Measurements from ENCODE around the gene PDXK.

The PDXK gene

DNA sequence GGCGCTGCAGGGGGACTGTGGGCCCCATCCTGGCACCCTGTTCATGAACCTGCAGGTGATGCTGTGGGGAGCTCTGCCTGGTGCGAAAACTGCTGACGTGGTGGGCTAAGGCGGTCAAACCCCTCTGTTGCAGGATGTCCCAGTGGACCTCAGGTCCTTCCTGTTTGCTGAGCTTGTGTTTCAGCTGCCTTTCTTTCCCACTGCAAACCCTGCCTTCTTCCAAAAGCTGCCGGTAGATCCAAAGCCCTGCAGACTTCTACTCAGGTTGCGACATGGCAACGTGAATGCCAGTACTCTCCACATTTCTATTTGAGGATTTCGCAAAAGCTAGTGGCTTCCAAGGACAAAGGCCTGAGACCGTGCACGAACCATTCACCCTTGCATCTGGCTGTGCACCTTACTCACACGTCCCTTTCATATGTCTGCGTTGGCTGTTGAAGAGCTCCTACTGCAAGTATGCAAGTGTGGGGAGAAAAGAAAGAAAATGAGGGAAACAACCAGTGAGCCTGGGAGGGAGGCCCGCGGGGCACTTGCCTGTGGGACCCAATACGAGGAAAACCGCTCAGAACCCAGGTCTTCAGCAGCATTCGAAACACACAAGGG lies 64.3 kb downstream of the PDXK start:
- FAIRE-seq = no peak

DNA sequence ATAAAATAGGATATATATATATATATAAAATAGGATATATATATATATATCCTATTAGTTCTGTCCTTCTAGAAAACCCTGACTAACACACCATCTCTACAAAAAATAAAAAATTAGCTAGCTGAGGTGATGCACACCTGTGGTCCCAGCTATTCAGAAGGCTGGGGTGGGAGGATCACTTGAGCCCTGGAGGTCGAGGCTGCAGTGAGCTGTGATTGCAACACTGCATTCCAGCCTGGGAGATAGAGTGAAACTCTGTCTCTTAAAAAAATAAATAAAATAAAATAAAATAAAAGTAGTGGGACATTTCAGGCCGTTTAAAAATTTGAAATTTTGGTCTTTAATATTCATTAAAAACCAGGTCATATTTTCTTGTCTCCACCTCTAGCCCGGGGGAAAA lies 66.2 kb downstream of the PDXK start:
- FAIRE-seq = no peak

DNA sequence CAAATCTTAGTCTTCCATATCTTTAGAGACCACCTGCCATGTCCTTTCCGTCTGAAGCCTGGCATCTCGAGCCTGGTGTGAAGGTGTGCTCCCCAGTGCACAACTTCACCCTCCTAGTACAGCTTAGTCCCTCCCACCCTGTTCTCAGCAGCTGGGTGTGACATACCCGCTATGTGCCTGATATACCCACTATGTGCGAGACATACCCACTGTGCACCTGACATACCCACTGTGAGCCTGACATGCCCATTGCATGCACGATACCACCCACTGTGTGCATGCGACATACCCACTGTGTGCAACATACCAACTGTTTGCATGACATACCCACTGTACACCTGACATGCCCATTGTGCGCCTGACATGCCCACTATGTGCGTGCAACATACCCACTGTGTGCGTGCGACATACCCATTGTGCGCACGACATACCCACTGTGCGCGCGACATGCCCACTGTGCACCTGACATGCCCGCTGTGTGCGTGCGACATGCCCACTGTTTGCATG lies 67.4 kb downstream of the PDXK start:
- FAIRE-seq = no peak

DNA sequence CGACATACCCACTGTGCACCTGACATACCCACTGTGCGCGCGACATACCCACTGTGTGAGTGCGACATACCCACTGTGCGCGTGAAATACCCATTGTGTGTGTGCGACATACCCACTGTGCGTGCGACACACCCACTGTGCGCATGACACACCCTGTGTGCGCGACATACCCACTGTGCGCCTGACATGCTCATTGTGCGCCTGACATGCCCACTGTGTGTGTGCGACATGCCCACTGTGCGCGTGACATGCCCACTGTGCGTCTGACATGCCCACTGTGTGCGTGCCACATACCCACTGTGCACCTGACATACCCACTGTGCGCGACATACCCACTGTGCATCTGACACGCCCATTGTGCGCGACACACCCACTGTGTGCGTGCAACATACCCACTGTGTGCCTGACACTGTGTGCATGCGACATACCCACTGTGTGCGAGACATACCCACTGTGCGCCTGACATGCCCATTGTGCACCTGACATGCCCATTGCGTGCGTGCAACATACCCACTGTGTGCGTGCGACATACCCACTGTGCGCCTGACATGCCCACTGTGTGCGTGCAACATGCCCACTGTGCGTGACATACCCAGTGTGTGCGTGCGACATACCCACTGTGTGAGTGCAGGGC lies 68.0 kb downstream of the PDXK start:
- no peak for FAIRE-seq

DNA sequence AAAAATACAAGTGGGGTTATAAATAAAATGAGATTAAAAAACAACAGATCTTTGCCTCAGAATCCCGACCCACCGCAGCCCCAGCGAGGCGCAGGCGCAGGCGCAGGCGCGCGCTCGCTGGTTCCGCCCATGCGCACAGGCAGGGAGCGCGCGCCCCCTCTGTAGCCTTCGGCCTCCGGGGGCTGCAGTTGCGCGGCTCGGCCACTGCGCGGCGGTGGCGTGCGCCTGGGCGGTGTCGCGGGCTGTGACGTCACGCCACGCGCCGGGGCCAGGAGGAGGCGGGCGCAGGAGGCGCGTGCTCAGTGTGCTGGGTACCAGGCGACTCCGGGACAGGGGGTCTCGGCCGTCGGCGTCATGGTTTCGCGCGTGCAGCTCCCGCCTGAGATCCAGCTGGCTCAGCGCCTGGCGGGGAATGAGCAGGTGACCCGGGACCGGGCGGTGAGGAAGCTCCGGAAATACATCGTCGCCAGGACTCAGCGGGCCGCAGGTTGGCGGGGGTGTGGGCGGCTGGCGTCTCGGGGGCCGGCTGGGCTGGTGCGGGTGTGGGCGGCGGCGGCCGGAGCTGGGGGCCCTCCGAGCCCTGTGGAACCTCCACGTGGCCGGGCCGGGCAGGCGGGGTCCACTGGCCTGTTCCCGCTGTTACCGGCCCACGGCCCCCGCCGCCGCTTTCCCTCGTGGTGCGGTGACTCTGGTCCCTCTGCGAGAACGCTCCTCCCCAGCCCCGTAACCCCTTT lies 70.5 kb downstream of the PDXK start, which contains the start of gene RRP1:
Gene RRP1, plus strand, starts transcription at position 302 of the 734 bp plus-strand sequence. Its CDS starts 53 bp downstream, at position 355.
- no peak for FAIRE-seq

DNA sequence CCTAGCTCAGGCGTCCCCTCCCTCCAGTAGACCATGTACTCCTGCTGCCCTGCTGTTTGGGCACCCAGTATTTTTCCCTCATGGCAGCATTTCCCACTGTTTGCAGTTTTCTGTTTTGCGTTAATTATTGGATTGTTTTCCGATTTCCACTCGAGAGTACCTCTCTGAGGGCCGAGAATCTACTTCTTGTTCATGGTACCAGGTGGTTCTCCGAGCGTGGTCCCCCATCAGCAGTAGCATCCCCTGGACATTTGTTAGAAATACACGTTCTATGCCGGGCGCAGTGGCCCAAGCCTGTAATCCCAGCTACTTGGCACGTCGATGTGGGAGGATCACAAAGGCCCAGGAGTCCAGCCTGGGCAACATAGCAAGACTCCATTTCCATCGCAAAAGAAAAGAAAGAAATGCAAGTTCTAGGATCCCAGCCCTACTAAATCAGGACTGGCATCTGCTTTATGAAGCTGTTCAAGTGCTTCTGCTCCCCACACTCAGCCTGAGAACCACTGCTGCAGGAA lies 71.1 kb downstream of the PDXK start:
- no peak for FAIRE-seq

DNA sequence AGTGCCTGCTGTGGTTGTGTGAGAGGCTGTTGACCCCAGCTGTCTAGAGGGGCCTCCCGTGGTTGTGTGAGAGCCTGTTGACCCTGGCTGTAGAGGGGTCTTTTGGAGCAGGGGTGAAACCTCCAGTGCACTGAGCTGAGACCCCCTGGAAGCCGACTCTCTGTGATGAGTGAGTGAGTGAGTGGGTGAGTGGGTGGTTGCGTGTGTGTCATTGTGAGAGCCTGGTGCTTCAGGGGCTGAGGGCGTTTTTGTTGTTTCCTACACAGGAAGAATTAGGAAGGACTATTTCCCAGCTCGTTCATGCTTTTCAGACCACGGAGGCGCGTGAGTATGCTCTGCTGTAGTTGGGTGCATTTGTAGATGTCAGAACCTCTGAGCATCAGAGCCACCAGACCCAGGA lies 73.5 kb downstream of the PDXK start:
- FAIRE-seq = no peak

DNA sequence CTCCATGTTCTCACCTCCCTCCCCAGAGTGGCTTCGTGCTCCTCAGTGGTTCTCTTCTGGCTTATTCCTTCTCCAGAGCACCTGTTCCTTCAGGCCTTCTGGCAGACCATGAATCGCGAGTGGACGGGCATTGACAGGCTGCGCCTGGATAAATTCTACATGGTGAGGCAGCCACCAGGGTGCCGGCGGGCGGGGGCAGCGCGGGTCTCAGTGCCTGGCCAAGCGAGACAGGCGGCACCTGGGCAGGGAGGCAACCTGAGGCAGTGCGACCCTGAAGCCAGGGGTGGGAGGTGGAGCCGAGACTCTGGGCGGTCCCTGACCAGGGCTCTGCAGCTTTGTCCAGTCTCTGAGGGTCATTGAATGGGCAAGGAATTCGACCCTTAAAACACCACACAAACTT lies 74.3 kb downstream of the PDXK start:
- FAIRE-seq = no peak

DNA sequence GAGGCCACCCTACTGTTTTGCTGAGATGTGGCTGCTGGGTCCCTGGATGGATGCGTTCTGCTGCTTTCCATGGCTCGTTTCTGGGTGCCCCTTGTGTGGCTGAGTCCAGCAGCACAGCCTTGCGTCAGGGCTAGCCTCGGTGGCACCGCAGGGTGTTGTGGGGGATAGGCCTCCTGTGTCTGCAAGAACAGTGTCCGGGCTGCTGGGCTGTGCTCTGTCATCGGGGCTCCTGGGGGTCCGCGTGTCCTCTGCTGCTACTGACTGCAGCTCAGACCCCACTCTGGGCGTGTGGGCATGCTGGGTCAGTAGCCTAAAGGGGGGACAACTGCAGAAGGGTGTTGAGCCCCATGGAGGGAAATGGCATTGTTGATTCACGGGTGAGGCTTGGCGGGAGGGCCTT lies 75.4 kb downstream of the PDXK start:
- no peak for FAIRE-seq

DNA sequence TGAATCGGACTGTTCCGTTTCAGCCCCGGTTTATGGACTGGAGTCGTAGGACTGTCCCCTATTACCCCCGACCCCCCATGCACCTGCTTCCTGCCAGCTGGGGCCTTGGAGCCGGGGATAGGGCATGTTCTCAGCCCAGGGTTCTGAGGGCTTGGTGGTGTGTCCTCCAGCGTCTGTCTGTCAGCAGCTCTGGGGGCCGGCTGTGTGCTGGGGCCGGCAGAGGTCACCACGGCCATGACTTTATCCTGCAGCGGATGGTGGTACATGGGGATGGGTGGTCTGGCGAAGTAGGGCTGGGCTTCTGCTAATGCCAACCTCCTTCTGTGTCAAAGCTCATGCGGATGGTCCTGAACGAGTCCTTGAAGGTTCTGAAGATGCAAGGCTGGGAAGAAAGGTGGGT lies 75.9 kb downstream of the PDXK start:
- FAIRE-seq = no peak

DNA sequence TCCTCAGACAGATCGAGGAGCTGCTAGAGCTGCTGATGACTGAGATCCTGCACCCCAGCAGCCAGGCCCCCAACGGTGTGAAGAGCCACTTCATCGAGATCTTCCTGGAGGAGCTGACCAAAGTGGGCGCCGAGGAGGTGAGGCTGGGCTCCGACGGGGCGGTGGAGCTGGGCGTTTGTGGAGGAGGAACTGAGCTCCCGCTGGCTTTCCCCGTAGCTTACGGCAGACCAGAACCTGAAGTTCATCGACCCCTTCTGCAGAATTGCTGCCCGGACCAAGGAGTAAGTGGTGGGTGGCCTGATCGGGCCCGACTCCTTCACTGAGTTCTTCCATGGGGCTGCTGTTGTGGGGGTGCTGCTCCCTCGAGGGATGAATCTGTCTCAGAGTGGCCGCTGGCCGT lies 78.5 kb downstream of the PDXK start:
- FAIRE-seq = no peak

DNA sequence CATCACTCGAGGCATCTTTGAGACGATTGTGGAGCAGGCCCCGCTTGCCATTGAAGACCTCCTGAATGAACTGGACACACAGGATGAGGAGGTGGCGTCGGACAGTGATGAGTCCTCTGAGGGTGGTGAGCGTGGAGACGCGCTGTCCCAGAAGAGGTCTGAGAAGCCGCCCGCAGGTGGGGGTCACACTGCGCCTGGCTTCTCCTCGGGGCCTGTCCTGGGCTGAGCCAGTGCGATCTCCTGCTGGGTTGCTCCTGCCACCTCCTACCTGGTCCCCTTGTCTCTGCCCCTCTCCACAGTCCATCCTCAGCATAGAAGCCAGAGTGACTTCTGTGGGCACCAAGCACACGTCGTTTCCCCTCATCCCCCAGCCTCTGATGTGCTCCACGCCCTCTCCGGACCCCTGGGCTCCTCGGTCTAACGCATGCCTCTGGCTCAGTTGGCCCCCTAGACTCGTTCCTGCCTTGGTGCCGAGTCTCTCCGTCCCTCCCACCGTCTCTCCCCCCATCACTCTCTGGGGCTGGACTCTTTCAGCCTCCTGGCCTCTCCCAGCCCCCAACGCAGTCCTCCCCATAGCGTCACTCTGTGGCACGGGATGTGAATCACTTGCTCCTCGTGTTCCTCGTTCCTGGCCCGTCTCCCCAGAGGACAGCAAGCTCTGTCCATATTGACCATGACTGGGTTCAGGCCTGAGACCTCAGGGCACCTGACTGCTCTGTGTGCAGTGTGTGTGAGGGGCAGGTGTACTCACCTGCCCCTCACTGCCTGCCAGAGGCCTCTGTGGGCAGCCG lies 79.2 kb downstream of the PDXK start:
- no peak for FAIRE-seq

DNA sequence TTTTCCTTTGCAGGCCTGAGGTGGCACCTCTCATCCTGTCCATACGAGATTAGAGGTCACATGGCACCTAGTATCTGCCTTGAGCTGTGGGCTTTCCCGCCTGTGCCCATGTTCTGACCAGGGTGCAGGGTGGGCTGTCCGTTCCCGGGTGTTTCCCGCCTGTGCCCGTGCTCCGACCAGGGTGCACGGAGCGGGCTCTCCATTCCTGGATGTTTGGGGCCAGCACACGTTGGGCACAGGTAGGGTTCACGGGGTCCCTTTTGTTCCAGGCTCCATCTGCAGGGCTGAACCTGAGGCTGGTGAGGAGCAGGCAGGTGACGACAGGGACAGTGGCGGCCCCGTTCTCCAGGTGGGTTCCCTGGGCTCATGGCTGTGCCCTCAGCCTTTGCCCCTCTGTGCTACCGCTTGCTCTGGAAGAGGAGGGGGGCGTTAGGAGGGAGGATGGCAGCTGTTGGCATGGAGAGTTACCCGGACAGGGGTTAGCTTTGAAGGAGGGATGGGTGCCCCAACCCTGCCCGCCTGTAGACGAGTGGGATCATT lies 80.4 kb downstream of the PDXK start:
- FAIRE-seq = no peak

DNA sequence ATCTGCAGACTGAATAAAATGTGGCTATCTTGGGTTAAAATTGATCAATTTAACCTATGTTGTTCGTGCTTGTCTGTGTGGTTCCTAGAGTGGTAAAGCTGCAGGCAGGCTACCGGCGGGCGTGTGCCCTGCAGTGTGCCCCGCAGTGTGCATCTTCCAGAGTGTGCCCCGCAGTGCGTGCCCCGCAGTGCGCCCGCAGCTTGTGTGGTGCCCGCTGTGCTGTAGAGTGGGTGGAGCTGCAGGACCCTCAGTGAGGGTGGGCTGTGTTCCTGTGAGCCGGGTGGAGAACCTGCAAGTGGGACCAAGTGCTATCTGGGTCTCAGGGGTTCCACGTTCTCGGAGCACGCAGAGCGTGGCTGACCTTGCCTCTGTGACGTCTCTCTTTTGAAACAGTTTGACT lies 81.2 kb downstream of the PDXK start:
- FAIRE-seq = no peak

DNA sequence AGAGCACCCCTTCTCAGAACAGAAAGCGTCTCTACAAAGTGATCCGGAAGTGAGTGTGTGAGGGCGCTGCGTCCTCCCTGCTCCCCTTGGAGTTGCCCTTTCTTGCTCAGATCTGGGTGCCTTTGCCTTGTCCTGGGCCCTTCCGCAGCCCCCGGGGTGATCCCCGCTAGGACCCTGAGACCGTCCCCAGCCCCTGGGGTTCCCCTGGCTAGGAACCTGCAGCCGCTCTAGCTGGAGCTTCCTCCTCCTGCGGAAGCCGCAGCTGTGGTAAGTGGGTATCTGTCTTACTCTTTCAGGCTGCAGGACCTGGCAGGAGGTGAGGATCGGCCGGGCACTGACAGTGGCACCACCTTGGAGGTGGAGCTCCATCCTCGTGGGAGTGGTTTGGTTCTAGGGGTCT lies 81.6 kb downstream of the PDXK start:
- FAIRE-seq = no peak

DNA sequence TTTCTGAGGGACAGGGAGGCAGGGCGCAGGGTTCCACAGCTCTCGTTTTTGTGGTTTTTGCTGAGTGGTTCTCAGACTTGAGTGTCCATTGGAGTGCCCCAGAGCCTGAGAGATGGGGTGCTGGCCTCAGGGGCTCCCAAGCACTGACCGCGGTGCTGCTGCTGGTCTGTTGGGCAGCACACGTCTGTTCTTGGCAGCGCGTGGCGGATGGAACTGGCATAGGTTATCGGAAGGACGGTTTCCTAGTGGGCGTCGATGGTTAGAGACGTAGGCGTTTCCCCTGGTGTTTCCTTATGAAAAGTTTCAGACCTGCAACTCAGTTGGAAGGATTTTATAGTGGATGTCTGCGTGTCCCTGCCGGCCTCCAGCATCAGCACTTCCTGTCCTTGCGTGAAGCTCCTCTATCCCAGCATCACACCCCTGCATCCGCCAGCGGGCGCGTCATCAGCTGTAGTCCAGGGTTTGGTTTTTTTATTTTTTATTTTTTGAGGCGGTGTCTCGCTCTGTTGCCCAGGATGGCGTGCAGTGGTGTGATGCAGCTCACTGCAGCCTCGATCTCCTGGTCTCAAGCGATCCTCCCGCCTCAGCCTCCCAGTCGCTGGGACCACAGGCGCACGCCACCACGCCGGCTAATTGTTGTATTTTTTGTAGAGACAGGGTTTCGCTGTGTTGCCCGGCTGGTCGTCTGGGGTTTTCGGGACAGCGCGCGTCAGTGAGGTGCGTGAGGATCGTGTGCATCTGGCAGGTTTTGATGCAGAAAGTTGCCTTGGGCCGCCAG lies 82.3 kb downstream of the PDXK start:
- FAIRE-seq = no peak

DNA sequence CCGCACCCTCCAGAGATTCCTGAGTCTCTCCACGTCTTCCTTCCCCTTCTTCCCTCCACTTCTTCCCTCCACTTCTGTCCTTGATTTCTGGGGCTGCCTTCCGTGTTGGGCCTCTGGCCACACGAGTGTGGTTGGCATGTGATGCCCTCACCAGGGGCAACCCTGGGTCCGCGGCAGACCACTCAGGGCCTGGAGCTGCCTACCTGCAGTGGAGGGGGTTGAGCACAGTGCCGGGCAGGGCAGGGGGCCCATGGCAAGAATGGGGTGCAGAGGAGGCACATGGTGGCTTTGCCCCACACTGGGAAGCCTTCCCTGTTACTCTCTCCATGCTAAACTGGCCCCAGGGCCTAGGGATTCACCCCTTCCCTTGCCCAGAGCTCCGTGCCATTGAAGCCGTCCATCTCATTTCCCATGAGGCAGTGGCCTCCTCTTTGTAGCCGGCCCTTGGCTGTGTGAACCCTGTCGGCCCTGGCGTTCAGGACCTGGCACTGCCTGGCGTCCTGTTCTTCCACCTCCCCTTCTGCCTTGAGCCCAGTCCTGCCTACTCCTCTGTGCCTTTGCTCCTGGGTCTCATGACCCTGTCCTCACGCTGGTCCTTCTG lies 83.9 kb downstream of the PDXK start:
- no peak for FAIRE-seq

DNA sequence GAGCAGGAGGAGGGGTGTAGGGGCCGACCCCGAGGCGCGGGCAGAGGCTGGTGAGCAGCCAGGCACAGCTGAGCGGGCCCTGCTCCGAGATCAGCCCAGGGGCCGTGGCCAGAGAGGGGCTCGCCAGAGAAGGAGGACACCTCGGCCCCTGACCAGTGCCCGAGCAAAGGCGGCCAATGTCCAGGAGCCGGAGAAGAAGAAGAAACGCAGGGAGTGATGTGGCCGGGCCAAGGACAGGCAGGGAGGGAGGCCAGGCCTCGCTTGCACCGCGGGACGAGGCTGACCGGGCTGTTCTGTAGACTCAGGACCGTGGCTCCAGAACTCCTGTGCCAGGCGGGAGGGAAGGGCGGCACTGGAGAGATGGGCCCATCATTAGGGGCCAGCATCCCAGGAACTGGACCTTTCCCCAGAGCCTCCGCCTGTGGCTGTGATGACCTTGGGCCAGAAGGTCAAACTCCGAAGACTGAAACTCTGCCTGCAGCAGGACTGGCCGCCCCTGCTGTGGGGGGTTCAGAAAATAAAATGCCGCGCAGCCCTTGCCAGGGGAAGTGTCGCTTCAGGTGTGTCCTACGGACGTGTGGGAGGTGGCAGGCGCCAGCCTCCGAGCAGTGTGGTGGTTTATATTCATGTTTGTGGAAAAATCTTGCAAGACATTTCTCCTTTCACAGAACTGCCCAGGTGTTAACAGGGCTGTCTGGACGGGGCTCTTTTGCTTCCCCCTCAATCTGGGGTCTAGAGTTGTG lies 84.8 kb downstream of the PDXK start:
- no peak for FAIRE-seq

DNA sequence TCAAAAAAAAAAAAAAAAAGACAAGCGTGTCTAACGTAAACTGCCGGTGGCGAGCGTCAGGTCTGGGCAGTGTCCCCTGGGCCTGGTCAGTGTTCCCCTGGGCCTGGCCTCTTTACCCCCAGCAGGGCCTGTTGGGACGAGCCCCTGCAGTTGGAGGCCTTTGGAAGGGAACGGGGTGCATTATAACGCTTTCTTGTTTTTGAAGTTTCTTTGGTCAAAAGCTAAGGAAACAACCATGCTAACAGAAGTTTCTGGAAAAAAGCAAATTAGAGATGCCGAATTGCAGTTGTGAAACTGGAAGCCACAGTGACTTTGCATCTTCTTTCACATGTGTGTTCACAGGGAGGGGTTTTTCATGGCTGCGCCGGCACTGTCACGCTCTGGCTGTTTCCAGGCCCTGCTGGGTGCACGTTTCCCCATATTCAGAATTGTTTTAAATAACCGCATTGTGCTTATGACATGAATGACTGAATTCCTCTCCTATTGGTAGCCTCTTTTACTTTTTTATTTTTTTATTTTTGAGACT lies 86.4 kb downstream of the PDXK start:
- FAIRE-seq = no peak

DNA sequence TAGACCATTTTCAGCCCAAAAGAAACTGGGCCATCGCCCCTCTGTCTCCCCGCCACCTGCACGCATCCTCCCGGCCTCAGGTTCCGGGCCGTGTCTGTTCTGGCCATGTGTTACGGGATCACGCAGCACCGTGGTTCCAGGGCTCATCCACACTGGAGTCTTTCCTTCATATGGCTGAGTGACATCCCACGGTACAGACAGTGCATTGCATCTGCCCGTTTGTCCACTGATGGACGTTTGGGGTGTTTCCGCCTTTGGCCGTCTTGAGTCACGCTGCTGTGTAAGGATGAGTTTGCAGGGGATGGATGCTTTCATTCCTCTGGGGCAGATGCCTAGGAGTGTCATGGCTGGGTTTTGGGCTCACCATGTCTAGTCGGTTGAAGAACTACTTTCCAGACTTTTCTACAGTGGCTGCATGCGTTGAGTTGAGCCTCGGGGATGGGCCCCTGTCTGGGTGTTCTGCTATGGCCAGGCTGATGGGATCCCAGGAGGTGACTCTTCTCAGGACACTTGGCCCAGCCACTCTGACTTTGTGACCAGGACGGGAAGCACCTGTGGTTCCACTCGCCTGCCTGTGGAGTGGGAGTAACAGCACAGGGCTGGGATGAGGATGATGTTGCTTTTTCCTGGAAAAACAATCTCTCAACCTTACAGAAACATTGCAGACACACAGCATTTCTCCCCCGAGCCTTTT lies 87.2 kb downstream of the PDXK start:
- FAIRE-seq = no peak
